Measurements from ENCODE around the gene LIF.

Gene LIF

DNA sequence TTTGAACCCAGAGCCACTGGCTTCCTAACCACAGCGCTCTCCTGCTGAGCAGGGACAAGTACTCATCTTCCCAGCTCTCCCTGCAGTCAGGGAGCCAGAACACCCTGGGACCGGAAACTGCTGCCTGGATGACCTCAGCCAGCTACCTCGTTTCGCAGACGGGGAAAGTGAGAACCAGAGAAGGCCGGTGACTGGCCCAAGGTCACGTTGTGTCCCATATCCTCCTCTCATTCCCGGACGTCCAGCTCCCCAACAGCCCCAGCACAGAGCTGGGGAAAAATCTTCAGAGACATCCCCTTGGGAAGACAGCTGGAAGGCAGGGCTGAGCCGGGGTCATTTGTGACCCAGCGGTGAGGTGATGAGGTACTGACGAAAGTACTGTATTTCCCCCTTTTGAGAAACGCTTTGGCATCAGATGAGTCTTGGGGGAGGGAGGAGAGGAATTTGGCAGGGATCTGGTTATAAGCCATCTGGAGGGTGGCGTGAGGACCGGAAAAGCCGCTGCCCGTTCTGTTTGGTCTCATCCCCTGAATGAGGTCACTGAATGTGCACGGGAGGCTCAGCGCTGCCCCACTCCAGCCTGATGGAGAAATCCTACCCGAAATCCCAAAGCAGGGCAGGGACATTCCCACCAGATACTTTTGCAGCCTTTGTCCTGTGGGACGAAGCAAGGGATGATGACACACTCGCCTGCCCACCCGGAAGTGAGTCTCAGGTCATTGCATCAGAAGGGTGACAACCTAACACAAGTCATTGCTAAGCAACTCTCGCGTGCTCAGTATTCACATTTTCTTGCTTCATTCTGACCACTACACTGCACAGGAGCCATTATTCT is 41.1 kb downstream of the LIF start:
- Histone ChIP-seq H2AFZ (ENCODE audit: low read length) (no peak overlapping the region), H4K20me1 (ENCODE audit: insufficient read depth, low read length, poor library complexity, severe bottlenecking) (no peaks in the 10 kb centered on the region), H3K27me3 (ENCODE audit: insufficient read depth, low read length, poor library complexity, severe bottlenecking) (no peaks in the 10 kb centered on the region), H3K9me2 (replicated peaks; ENCODE audit: low read depth, low read length) (no peaks in the 10 kb centered on the region), H3K4me3 (ENCODE audit: low read length, poor library complexity, severe bottlenecking) (no peak overlapping the region), H3F3A (ENCODE audit: low read depth) (no peaks in the 10 kb centered on the region), H3K9ac (ENCODE audit: low read depth, low read length, poor library complexity, severe bottlenecking) (no peak overlapping the region), H3K4me1 (ENCODE audit: insufficient read depth, low read length, poor library complexity, severe bottlenecking) (peaks cover 6% of the 10 kb centered on the region), H3K4me2 (ENCODE audit: low read depth, low read length, poor library complexity, severe bottlenecking) (no peak overlapping the region), H3K36me3 (ENCODE audit: insufficient read depth, low read length) (no peaks in the 10 kb centered on the region), H3K9me3 (ENCODE audit: insufficient read depth, low read depth, low read length) (no peaks in the 10 kb centered on the region), H3K79me2 (ENCODE audit: insufficient read depth, low read length) (no peaks in the 10 kb centered on the region)
- no peak for TF ChIP-seq EZH2phosphoT487 (IDR thresholded peaks at IDR 0.05; ENCODE audit: borderline replicate concordance)
- TF ChIP-seq, protein P1, sequence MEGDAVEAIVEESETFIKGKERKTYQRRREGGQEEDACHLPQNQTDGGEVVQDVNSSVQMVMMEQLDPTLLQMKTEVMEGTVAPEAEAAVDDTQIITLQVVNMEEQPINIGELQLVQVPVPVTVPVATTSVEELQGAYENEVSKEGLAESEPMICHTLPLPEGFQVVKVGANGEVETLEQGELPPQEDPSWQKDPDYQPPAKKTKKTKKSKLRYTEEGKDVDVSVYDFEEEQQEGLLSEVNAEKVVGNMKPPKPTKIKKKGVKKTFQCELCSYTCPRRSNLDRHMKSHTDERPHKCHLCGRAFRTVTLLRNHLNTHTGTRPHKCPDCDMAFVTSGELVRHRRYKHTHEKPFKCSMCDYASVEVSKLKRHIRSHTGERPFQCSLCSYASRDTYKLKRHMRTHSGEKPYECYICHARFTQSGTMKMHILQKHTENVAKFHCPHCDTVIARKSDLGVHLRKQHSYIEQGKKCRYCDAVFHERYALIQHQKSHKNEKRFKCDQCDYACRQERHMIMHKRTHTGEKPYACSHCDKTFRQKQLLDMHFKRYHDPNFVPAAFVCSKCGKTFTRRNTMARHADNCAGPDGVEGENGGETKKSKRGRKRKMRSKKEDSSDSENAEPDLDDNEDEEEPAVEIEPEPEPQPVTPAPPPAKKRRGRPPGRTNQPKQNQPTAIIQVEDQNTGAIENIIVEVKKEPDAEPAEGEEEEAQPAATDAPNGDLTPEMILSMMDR (conservative IDR thresholded peaks at IDR 0.05; ENCODE audit: low read length): no peak

DNA sequence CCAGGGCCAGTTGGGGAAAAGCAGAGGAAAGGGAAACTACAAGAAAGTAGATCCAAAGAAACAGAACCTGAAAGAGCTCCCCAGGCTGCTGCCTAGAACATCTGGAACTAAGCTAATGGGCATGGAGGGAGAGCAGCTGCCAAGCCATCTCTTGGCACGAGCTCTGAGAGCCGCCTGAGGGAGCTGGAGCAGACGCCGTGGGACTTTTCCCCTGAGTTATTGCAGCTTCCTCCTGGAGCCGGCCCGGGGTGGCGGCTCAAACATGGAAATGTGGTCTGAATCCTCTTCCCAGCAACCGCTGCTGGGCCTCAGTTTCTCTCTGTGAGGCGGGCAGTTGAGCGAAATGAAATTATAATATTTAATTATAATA is 41.8 kb downstream of the LIF start:
- Histone ChIP-seq H3K27me3 (ENCODE audit: insufficient read depth, low read length, poor library complexity, severe bottlenecking) (no peaks in the 10 kb centered on the region), H3K4me2 (ENCODE audit: low read depth, low read length, poor library complexity, severe bottlenecking) (no peak overlapping the region), H3F3A (ENCODE audit: low read depth) (no peaks in the 10 kb centered on the region), H3K4me1 (ENCODE audit: insufficient read depth, low read length, poor library complexity, severe bottlenecking) (peaks cover 6% of the 10 kb centered on the region), H3K79me2 (ENCODE audit: insufficient read depth, low read length) (no peaks in the 10 kb centered on the region), H3K9ac (ENCODE audit: low read depth, low read length, poor library complexity, severe bottlenecking) (no peak overlapping the region), H3K4me3 (ENCODE audit: low read length, poor library complexity, severe bottlenecking) (no peak overlapping the region), H2AFZ (ENCODE audit: low read length) (no peak overlapping the region), H3K9me2 (replicated peaks; ENCODE audit: low read depth, low read length) (no peaks in the 10 kb centered on the region), H3K36me3 (ENCODE audit: insufficient read depth, low read length) (no peaks in the 10 kb centered on the region), H3K9me3 (ENCODE audit: insufficient read depth, low read depth, low read length) (no peaks in the 10 kb centered on the region), H4K20me1 (ENCODE audit: insufficient read depth, low read length, poor library complexity, severe bottlenecking) (no peaks in the 10 kb centered on the region)
- TF ChIP-seq, protein P1 (conservative IDR thresholded peaks at IDR 0.05; ENCODE audit: low read length): no peak
- TF ChIP-seq EZH2phosphoT487 (IDR thresholded peaks at IDR 0.05; ENCODE audit: borderline replicate concordance): no peak

DNA sequence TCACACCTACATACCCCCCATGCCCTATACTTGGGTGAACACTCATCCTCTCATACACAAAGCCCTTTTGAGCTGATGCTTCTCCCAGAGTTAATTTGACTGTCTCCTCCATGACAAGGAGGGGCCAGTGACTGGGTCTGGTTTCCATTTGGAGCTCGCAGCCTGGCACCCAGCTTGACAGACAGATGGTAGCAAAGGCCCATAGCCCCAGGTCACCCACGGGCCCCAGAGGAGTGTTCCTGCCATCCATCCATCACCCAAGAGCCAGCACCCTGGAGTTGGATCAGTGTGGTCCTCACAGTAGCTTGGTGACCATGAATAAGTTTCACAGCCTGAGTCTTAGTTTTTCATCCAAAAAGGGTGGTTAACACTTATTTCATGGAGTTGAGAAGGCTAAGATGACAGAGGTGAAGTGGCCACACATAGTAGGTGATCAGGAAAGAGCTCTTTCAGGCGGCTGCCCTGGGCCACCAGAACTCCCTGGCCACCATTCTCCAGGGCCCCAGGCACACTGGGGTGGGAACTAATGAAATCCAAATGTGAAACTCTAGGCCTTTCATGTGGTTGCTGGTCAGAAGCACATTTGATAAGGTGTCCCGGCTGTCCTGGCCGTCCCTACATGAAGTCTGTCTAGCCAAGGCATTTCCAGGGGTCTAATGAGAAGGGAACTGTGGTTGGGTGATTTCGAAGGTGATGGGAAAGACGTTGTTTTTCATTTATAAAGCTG is 42.4 kb downstream of the LIF start:
- Histone ChIP-seq H3K4me1 (ENCODE audit: insufficient read depth, low read length, poor library complexity, severe bottlenecking) (peaks cover 6% of the 10 kb centered on the region), H3K9ac (ENCODE audit: low read depth, low read length, poor library complexity, severe bottlenecking) (no peak overlapping the region), H3K4me2 (ENCODE audit: low read depth, low read length, poor library complexity, severe bottlenecking) (no peak overlapping the region)

More for the DNA sequence above, 42.4 kb downstream of the LIF start:
- no peaks in the 10 kb centered on the region for H4K20me1 ChIP-seq (ENCODE audit: insufficient read depth, low read length, poor library complexity, severe bottlenecking)
- H3F3A ChIP-seq (ENCODE audit: low read depth): no peaks in the 10 kb centered on the region
- no peak overlapping the region for H2AFZ ChIP-seq (ENCODE audit: low read length)
- no peaks in the 10 kb centered on the region for H3K36me3 ChIP-seq (ENCODE audit: insufficient read depth, low read length)
- TF ChIP-seq EZH2phosphoT487 (IDR thresholded peaks at IDR 0.05; ENCODE audit: borderline replicate concordance): no peak
- TF ChIP-seq, protein P1 (conservative IDR thresholded peaks at IDR 0.05; ENCODE audit: low read length): no peak
- no peaks in the 10 kb centered on the region for H3K27me3 ChIP-seq (ENCODE audit: insufficient read depth, low read length, poor library complexity, severe bottlenecking)
- no peaks in the 10 kb centered on the region for H3K9me2 ChIP-seq (replicated peaks; ENCODE audit: low read depth, low read length)
- H3K79me2 ChIP-seq (ENCODE audit: insufficient read depth, low read length): no peaks in the 10 kb centered on the region
- H3K4me3 ChIP-seq (ENCODE audit: low read length, poor library complexity, severe bottlenecking): no peak overlapping the region
- no peaks in the 10 kb centered on the region for H3K9me3 ChIP-seq (ENCODE audit: insufficient read depth, low read depth, low read length)
